GM10266 (cell line): ENCODE results near the gene ALDH7A1.
"Not testable (repeated sequence)": the region's sequence is repeated elsewhere in the genome, so short reads cannot be mapped to it uniquely, and the experiment has no call there.

Experiments used
- DNase-seq: peaks from one replicate; pipeline ENCODE4 v3.0.0; 2012; ENCODE audit errors: extremely low spot score
- TF ChIP-seq, protein P1 (sequence below): IDR thresholded peaks from 2 replicates; pipeline ENCODE4 v1.5.1; 2012; ENCODE audit warnings: mild to moderate bottlenecking, low read depth; ENCODE audit not compliant: control insufficient read depth, insufficient read depth; ENCODE audit errors: missing control alignments

The ALDH7A1 gene

DNA sequence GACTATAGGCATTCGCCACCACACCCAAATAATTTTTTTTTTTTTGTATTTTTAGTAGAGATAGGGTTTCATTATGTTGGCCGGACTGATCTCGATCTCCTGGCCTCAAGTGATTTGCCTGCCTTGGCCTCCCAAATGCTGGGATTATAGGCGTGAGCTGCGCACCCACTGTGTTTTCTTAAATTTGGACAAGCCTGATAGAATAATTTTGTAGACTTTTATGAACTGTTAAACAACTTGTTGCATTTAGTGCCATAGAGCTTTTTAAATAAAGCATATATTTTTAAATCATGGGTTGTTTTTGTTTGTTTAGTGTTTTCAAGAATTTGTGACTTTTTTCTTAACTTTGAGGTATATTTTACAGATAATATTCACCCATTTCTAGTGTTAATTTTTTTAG lies 10.5 kb upstream of the ALDH7A1 start:
- TF ChIP-seq, protein P1, sequence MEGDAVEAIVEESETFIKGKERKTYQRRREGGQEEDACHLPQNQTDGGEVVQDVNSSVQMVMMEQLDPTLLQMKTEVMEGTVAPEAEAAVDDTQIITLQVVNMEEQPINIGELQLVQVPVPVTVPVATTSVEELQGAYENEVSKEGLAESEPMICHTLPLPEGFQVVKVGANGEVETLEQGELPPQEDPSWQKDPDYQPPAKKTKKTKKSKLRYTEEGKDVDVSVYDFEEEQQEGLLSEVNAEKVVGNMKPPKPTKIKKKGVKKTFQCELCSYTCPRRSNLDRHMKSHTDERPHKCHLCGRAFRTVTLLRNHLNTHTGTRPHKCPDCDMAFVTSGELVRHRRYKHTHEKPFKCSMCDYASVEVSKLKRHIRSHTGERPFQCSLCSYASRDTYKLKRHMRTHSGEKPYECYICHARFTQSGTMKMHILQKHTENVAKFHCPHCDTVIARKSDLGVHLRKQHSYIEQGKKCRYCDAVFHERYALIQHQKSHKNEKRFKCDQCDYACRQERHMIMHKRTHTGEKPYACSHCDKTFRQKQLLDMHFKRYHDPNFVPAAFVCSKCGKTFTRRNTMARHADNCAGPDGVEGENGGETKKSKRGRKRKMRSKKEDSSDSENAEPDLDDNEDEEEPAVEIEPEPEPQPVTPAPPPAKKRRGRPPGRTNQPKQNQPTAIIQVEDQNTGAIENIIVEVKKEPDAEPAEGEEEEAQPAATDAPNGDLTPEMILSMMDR = no peak
- DNase-seq = no peak

GRCh38 chr5:126603402-126603991 lies 8.5 kb upstream of the ALDH7A1 start:
- TF ChIP-seq, protein P1 = no peak
- no peak for DNase-seq

GRCh38 chr5:126600631-126601511 lies 5.9 kb upstream of the ALDH7A1 start, which contains the start of gene PHAX:
Gene PHAX, plus strand, starts transcription at chr5:126600947. Its CDS starts 16 bp downstream, at chr5:126600963.
- TF ChIP-seq, protein P1 = peak; percentile 94
- DNase-seq = peak; percentile 92

DNA sequence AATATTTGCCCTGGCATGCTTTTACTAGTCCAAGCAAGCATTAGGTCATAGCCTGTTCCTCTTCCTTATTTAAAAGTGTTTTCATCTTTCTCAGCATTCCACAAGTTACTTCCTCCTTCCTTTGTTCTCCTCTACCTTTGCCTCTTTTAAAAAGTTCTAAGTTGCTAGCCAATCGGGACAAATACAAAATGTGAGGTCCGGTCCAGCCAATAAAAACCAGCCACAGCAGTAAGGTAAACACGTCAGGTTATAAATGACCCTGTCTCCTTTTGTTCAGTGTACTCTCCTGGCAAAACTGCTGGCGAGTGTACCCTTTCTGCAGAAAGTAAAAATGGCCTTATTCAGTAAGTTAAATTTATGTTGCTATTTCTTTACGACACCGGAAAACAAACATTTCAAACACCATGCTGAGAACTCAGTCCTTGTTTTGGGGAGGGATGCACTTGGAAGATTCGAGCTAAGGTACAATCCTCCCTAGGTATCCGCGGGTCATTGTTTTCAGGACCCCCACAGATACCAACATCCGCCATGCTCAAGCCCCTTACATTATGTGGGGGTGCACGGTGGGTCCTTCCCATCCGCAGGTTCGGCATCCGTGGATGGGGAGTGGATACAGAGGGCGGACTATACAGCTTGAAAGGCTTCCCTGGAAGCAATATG lies 5.1 kb upstream of the ALDH7A1 start:
- DNase-seq = not testable (repeated sequence)

- TF ChIP-seq, protein P1 = no peak
- DNase-seq = no peak
Measured at GRCh38 chr5:126599499-126599898, 4.5 kb upstream of the ALDH7A1 start.

DNA sequence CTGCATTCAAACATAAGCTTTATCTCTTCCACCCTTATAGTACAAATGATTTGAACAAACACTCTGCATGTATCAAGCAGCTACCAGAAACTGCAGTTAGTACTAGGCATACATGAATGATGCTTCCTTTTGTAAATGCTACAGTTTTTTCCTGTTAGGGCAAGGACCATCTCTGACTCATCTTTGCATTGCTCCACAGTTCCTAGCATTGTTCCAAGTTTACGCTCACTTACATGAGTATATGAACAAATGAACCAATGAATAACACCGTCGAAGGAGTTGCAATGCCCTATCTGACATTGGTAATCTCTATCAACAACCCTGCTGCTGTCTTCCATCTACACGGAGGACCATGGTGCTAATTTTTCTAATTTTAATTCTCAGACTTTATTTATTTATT lies 2.1 kb upstream of the ALDH7A1 start:
- DNase-seq = no peak
- TF ChIP-seq, protein P1 = no peak

DNA sequence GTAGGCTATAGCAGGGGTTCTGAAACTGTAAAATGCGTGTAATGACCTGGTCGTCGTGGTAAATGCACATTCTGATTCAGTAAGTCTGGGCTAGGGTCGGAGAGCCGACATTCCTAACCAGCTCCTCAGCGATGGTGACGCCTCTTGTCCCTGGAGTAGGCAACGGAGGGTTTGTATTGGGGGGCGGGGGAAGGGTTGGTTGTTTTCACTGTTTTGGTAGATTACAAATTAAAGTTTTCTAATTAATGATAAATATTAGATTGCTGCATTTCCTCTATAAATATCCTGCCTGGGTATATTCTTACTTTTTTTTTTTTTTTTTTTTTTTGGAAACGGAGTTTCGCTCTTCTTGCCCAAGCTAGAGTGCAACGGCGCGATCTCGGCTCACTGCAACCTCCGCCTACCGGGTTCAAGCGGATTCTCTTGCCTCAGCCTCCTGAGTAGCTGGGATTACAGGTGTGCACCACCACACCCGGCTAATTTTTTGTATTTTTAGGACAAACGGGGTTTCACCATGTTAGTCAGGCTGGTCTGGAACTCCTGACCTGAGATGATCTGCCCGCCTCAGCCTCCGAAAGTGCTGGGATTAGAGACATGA lies 566 bp upstream of the ALDH7A1 start:
- no peak for DNase-seq
- TF ChIP-seq, protein P1 = no peak
